ENCODE results near the gene KLHL21.

The KLHL21 gene

DNA sequence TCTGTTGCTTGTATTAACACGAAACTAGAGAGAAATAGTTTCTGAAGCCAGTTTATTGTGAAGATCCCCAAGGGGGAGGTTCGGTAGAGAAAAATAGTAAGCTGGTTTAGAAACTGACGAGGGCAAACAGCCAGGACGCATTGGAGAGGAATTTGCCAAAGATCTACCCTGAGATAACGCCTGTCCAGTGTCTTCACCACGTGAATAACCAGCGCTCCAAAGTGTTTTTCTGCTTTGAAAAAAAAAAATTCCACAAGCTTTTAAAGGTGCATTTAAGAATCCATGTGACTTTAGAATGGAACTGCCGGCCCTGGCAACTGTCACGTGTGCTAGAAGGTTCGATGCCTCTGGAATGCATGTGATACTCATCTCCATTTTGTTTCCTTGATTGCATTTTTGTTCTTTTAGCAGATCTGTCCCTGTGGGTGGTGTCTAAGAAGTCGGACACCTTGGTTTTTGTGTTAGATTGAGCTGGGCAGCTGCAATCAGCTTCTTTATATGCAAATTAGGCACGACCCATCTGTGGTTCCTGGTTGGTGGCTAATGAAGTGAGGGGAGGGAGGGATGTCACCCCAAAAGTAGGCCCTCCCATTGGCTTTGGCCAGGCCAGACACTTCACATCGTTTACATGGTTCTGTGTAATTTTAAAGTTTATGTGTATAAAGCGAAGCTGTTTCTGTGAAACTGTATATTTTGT is 20.7 kb upstream of the KLHL21 start:
- DNase-seq (ENCODE audit: extremely low read depth, low read depth): no peak
- TF ChIP-seq, protein P1, sequence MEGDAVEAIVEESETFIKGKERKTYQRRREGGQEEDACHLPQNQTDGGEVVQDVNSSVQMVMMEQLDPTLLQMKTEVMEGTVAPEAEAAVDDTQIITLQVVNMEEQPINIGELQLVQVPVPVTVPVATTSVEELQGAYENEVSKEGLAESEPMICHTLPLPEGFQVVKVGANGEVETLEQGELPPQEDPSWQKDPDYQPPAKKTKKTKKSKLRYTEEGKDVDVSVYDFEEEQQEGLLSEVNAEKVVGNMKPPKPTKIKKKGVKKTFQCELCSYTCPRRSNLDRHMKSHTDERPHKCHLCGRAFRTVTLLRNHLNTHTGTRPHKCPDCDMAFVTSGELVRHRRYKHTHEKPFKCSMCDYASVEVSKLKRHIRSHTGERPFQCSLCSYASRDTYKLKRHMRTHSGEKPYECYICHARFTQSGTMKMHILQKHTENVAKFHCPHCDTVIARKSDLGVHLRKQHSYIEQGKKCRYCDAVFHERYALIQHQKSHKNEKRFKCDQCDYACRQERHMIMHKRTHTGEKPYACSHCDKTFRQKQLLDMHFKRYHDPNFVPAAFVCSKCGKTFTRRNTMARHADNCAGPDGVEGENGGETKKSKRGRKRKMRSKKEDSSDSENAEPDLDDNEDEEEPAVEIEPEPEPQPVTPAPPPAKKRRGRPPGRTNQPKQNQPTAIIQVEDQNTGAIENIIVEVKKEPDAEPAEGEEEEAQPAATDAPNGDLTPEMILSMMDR (IDR thresholded peaks at IDR 0.05; ENCODE audit: low read depth, low read length): no peak

DNA sequence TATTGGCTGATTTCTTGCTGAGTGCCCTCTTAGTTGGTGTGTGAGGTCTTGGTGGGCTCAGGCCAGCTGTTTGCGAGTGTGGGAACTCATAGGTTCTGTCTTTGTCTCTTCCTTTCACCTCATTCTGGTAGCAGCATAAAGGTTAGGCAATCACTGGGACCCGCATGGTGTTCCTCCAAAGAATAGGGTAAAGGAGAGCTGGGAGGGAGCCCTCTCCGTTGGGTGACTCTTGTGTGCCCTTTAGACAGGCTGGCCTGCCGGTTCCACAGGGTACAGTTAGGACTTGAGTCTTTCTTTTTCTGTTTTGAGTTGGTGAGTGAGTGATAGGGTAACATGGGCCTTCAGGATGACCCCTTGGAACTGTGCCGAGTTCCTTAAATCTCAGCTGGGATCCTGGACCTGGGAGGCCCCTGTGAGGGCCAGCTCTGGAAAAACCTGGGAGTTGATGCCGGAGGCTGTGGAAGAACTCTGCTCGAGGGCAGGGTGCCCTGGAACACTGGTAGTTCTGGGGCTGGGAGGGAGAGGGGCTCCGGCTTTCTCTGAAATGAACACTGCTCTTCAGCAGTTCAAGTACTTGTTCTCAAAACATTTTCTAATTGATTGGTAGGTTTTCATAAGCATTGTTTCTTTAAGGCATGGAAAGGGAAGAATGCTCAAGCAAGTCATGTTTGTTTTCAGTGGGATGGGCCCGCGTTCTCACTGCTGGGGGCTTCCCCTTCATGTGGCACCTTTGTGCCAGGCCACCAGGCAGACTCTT is 19.9 kb upstream of the KLHL21 start:
- TF ChIP-seq, protein P1 (IDR thresholded peaks at IDR 0.05; ENCODE audit: low read depth, low read length): no peak

DNA sequence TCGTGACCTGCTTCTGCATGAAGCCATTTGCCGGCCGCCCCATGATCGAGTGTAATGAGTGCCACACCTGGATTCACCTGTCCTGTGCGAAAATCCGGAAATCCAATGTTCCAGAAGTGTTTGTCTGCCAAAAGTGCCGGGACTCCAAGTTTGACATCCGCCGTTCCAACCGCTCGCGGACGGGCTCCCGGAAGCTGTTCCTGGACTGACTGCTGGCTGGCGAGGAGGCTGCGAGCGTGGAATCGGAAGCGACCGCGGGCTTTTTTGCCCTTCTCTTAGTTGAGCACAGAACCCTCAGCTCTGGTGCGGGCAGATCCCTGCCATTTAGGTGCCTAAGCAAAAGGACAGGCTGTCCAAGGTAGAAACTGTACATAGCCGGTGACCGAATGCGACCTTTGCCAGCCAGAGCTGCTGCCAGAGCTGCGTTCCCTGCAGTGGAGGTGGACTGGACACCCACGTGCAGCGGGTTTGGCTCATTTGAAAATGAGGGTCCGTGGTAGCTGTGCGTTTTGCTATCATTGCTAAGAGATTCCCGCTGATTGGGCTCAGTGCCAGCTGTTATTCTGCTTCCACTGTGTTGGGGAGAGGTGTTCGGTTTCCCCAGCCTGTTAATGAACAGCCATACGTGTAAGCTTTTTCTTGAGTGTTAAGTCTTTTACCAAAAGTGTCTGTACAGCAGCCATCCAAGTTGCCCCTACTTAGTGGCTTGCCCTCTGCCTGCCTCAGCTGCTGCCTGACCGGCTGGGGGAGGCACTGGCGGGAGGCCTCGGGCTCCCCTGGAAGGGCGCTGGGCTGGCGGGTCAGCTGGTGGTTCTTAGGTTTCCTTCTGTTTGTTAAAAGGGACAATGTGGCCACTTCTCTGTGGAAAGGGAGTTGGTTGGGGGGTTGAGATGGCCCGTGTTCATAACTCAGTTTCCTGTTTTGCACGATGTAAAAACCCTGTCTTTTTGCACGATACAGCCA is 19.0 kb upstream of the KLHL21 start:
- DNase-seq (ENCODE audit: extremely low read depth, low read depth): no peak
- TF ChIP-seq, protein P1 (IDR thresholded peaks at IDR 0.05; ENCODE audit: low read depth, low read length): no peak

More for the DNA sequence above, 19.9 kb upstream of the KLHL21 start:
- DNase-seq (ENCODE audit: extremely low read depth, low read depth): no peak

DNA sequence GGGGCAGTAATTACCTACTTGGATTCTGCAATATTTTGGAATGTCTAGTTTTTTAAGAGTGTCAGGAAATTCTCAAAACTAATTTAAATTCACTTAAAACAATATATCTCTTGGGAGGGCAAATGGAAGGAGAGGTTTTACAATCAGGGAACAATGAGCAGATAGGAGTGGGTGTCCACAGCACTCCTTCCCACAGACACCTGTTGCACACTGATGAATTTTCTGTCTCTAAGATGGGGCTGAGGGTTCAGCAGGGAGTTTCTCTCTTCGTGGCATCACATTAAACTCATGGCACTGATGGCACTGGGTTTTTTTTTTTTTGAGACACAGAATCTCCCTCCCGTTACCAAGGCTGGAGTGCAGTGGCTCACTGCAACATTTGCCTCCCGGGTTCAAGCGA is 16.4 kb upstream of the KLHL21 start:
- DNase-seq (ENCODE audit: extremely low read depth, low read depth): no peak
- TF ChIP-seq, protein P1 (IDR thresholded peaks at IDR 0.05; ENCODE audit: low read depth, low read length): no peak

DNA sequence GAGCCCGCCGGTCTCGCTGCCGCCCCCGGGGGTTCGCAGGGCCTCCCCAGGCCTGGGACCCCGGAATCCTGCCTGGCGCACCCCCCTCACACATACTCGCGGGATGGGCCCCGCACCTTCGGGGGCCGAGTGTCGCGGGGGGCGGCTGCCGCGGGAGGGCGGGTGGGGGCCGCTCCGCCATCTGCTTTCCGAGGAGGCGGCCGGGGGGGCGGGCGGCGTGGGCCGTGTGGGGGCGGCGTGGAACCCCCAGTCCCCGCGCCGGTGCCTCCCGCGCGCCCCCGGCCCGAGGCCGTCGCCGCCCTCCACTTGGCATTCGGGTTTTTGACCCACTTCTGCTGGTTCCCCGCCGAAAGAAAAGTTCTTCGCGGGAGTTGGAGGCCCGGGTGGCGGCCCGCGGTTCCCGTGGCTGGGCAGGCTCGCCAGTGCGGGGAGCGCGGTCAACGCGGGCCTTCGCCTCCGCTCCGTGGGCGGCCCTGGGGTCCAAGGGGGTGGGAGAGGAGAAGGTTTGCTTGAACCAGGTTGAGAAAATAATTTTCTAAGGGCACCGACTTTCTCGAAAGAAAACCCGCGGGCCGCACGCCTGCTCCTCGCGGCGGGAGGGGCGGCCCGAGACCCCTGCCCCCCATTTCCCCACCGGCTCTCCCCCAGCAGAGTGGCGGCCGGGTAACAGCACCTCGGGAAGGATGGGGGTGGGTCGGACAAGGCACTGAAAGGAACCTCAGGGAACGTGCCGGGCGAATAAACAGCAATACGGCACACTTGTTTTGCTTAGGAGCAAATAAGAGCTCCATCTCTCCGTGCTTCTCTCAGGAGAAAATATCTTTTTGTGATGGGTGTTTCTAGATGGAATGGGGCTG is 12.5 kb upstream of the KLHL21 start:
- no peak for DNase-seq (ENCODE audit: extremely low read depth, low read depth)
- TF ChIP-seq, protein P1 (IDR thresholded peaks at IDR 0.05; ENCODE audit: low read depth, low read length): no peak

DNA sequence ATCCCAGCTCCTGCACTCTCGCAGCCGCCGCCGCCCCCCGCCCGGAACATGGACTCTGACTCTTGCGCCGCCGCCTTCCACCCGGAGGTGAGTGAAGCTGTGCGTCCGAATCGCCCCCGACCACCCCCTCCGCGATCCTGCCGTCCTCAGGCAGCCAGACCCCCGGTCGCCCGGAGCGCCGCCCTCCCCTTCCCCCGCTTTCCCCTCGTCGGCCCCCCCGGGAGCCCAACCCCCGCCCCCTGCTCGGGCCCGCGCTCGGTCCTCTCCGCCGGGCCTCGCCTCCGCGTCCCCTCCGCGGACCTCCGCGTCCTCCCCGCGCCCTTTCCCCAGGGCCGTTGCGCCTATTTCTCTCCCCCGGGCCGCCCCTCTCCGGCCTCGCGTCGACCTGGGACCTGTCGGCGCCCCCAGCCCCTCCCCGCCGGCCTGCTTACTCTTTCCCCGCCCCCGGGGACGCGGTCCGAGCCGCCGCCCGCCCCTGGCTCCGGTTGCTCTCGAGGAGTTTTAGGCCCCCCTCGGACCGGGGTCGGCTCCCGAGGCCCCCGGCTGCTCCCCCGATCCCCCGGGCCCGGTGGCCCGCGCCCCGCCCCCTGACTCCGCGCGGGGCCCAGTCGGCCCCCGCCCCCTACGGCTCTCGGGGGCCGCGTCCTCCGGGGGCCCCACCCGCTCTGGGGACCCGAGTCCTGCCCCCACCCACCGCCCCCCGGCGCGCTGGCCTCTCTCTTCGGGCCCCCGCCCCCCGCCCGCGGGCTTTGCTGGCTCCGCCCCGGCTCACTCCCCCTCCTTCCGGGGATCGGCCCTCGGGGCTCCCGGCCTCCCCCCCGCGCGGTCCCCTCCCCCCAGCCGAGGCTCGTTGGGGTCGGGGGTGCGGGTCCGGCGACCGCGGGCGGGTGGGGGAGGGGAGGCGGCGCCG is 11.6 kb upstream of the KLHL21 start:
- DNase-seq (ENCODE audit: extremely low read depth, low read depth): no peak
- TF ChIP-seq, protein P1 (IDR thresholded peaks at IDR 0.05; ENCODE audit: low read depth, low read length): no peak
